ENCODE results near the gene IQCH.

DNA sequence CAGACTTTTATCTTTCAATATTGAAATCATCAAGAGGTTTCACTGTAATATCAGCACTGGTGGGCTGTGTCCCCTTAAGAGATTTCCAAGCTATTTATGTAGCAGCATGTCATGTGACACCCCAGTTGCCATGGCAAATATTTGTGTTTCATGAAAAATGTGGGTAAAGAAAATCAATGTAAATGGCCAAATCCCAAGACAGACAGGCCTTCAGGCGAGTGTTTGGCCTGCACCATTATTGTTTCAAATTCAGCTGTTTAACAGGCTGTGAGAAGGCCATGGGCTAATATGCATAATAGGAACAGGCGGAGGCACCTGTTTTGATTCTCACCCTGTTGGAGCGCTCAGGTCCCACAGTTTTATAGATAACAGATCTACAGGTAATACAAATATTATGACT lies 104.2 kb downstream of the IQCH start:
- TF ChIP-seq, protein P1, sequence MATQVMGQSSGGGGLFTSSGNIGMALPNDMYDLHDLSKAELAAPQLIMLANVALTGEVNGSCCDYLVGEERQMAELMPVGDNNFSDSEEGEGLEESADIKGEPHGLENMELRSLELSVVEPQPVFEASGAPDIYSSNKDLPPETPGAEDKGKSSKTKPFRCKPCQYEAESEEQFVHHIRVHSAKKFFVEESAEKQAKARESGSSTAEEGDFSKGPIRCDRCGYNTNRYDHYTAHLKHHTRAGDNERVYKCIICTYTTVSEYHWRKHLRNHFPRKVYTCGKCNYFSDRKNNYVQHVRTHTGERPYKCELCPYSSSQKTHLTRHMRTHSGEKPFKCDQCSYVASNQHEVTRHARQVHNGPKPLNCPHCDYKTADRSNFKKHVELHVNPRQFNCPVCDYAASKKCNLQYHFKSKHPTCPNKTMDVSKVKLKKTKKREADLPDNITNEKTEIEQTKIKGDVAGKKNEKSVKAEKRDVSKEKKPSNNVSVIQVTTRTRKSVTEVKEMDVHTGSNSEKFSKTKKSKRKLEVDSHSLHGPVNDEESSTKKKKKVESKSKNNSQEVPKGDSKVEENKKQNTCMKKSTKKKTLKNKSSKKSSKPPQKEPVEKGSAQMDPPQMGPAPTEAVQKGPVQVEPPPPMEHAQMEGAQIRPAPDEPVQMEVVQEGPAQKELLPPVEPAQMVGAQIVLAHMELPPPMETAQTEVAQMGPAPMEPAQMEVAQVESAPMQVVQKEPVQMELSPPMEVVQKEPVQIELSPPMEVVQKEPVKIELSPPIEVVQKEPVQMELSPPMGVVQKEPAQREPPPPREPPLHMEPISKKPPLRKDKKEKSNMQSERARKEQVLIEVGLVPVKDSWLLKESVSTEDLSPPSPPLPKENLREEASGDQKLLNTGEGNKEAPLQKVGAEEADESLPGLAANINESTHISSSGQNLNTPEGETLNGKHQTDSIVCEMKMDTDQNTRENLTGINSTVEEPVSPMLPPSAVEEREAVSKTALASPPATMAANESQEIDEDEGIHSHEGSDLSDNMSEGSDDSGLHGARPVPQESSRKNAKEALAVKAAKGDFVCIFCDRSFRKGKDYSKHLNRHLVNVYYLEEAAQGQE (IDR thresholded peaks at IDR 0.05; ENCODE audit: insufficient read depth in 1 of 2, low read depth in 2 of 2, low read length in 2 of 2) = no peak
- no peak for TF ChIP-seq SIN3A (IDR thresholded peaks at IDR 0.05; ENCODE audit: borderline replicate concordance, insufficient read depth, low read length)
- no peak for TF ChIP-seq POLR2AphosphoS5 (IDR thresholded peaks at IDR 0.05; ENCODE audit: low read depth, low read length)
- TF ChIP-seq TAF1 (IDR thresholded peaks at IDR 0.05; ENCODE audit: borderline replicate concordance, insufficient read depth, low read length) = no peak
- TF ChIP-seq FOXP2 (optimal IDR thresholded peaks at IDR 0.05; ENCODE audit: borderline replicate concordance, extremely low read depth, extremely low read length, insufficient read depth) = no peak

Data from PFSK-1 (cell line).